ENCODE results near the gene MAML3.
A peak's percentile ranks its signal among the peaks of the same experiment; 100 is the strongest.

The MAML3 gene

DNA sequence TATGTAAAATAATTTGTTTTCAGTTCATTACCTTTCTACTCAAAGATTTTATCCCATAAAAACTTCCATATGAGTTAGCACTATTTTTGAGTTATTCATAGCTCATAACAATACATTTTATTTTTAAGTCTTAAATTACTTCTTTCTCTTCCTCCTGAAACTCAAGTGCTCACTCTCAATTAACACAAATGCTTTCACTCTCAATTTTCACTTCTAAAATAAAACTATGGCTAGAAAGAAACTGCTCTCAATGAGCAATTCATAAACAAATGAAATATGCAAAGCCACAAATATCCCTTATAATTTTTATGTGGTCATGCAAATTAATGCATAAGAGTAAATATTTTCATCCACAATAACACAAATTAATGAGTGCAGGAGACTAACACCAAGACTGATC lies 38.8 kb downstream of the MAML3 start:
- no peak for DNase-seq (ENCODE audit: extremely low read depth, low read depth)
- H3K4me3 ChIP-seq (replicated peaks; ENCODE audit: low read depth, low read length) = no peak overlapping the region
- TF ChIP-seq, protein P1, sequence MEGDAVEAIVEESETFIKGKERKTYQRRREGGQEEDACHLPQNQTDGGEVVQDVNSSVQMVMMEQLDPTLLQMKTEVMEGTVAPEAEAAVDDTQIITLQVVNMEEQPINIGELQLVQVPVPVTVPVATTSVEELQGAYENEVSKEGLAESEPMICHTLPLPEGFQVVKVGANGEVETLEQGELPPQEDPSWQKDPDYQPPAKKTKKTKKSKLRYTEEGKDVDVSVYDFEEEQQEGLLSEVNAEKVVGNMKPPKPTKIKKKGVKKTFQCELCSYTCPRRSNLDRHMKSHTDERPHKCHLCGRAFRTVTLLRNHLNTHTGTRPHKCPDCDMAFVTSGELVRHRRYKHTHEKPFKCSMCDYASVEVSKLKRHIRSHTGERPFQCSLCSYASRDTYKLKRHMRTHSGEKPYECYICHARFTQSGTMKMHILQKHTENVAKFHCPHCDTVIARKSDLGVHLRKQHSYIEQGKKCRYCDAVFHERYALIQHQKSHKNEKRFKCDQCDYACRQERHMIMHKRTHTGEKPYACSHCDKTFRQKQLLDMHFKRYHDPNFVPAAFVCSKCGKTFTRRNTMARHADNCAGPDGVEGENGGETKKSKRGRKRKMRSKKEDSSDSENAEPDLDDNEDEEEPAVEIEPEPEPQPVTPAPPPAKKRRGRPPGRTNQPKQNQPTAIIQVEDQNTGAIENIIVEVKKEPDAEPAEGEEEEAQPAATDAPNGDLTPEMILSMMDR (IDR thresholded peaks at IDR 0.05; ENCODE audit: low read depth, low read length, missing control alignments) = no peak

DNA sequence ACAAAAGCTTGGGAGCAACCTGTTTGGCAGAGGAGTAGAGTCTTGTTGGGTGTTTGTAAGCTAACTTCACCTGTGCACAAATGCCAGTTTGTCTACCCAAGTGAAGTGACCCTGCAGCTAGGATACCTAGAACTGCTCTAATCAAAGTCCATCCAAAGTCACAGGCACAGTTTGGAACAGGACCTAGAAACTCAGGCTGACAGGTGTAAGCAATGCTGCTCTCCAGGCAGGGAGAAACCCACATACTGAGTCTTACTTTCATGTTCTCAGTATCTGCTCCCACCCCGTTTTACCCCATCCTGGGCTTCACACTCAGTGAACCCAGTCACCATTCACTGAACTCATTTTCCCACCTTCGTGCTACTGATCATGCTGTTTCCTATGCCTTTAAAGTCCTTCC lies 40.3 kb downstream of the MAML3 start:
- no peak for DNase-seq (ENCODE audit: extremely low read depth, low read depth)
- TF ChIP-seq, protein P1 (IDR thresholded peaks at IDR 0.05; ENCODE audit: low read depth, low read length, missing control alignments) = no peak
- no peak overlapping the region for H3K4me3 ChIP-seq (replicated peaks; ENCODE audit: low read depth, low read length)

- no peak overlapping the region for H3K4me3 ChIP-seq (replicated peaks; ENCODE audit: low read depth, low read length)
- TF ChIP-seq, protein P1 (IDR thresholded peaks at IDR 0.05; ENCODE audit: low read depth, low read length, missing control alignments) = no peak
- peak; percentile 62 for DNase-seq (ENCODE audit: extremely low read depth, low read depth)
These were observed 41.4 kb downstream of the MAML3 start for GRCh38 chr4:140112576-140112975.

DNA sequence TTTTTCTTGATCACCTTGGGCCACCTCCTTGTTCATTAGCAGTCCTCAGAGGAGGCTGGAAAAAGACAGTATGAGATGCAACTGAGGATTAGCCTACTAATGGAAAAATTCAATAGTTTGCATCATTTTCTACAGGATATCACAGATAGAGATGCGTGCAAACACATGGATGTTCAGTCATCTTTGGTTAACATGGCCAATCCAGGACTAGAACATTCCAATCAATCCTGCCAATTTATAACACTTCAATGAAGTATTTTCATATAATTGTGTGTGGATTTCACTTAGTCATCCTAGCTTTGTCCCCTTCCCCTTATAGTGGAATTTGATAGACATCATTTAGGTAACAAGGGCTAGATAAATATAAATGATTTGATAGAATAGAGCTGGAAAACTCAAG lies 42.7 kb downstream of the MAML3 start:
- H3K4me3 ChIP-seq (replicated peaks; ENCODE audit: low read depth, low read length) = no peak overlapping the region
- TF ChIP-seq, protein P1 (IDR thresholded peaks at IDR 0.05; ENCODE audit: low read depth, low read length, missing control alignments) = no peak
- DNase-seq (ENCODE audit: extremely low read depth, low read depth) = no peak

DNA sequence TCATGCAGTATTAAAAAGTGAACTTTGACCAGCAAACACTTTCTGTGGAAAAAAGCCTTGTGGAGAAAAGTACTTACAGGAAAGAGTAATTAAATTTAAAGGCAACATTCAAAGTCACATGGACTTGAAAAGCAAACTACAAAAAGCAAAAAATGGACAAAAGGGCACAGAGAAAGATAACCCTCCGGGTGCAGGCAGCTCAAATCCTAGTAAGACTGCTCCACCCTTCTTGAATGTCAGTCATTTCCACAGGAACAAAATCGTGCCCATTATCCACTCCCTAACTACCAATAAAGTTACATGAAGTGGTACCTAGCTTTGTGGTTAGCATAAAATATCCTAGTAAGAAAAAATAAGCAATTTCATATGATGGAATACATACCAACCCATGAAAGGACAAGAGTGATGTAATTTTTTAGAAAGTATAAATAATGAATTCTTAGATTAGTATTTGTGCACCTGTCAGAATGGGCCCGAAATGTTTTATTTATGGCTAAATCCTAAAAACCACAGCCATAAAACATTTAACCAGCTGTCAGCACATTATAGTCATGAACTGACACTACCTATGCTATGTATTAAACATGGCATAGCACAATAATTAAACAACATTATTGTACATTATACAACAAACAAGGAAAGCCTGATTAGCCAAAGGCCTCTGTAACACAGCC lies 43.3 kb downstream of the MAML3 start:
- TF ChIP-seq, protein P1 (IDR thresholded peaks at IDR 0.05; ENCODE audit: low read depth, low read length, missing control alignments) = no peak
- no peak overlapping the region for H3K4me3 ChIP-seq (replicated peaks; ENCODE audit: low read depth, low read length)
- DNase-seq (ENCODE audit: extremely low read depth, low read depth) = no peak

DNA sequence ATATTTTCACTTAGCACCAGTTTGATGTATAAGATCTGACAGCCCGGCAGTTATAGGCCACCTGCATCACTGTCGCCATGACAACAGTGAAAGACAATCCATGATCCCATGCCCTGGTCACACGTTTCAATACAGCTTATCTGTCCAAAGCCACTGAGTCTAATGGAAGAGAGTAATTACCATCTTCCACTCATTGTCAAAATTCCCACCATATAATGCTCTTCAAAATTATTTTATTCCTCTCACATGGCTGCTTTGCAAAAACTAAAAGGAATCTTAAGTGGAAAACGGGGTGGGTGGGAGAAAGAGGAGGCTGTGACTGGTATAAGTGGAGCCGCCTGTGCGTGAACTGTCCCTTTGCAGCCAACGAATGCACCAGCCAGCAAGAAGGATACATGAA lies 44.2 kb downstream of the MAML3 start:
- no peak for DNase-seq (ENCODE audit: extremely low read depth, low read depth)
- TF ChIP-seq, protein P1 (IDR thresholded peaks at IDR 0.05; ENCODE audit: low read depth, low read length, missing control alignments) = no peak
- no peak overlapping the region for H3K4me3 ChIP-seq (replicated peaks; ENCODE audit: low read depth, low read length)

DNA sequence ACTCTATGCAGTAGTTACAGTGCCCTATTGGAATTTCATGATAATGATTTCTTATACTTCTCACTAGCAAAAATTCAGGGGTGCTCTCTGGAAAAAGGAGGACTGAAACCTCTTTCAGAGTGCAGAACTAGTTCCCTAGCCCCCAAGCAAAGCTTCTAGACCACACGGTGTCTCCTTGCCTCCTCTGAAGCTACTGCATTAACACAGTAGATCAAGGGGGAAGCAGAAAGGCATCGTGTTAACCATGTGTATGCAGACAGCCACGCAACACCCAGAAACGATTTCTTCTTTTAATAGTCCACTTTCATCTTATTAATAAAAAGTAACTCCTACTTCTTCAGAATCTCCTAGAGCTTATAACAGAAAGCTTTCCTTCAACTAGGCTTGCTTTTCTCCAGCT lies 44.7 kb downstream of the MAML3 start:
- no peak for DNase-seq (ENCODE audit: extremely low read depth, low read depth)
- TF ChIP-seq, protein P1 (IDR thresholded peaks at IDR 0.05; ENCODE audit: low read depth, low read length, missing control alignments) = no peak

More for the DNA sequence above, 44.7 kb downstream of the MAML3 start:
- no peak overlapping the region for H3K4me3 ChIP-seq (replicated peaks; ENCODE audit: low read depth, low read length)

All from HFF-Myc (cell line).